ENCODE measurements around the gene TCF25. TPM values are rescaled to one million over a fixed set of nuclear protein-coding genes. Genes with fewer than 3 reads are reported as not detected.

Gene TCF25
- total RNA-seq, 1 donor from 2014 or later = 193 TPM

DNA sequence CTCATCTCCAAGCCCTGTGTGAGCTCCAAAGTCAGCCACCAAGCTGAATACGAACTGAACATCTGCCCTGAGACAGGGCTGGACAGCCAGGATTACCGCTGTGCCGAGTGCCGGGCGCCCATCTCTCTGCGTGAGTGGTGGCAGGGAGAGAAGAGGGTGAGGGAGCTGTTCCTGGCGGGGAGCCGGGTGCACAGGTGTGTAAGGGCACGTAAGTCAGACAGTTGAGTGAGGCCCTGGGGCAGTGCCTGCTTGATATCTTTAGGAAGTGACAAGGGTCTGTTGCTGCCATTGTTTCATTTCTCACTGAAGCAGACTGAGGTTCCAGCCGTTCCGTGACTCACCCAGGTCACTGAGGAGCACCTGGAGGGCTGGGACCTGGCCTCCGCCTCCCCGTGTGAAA, 87.6 kb downstream of the TCF25 start:
- no peaks in the 10 kb centered on the region for H3K9me3 Mint-ChIP-seq (ENCODE audit: unreplicated experiment)
- Histone ChIP-seq H3K4me1 (ENCODE audit: insufficient read depth, low read length) (no peaks in the 10 kb centered on the region), H3K9me3 (ENCODE audit: insufficient read depth, low read depth, low read length) (no peaks in the 10 kb centered on the region), H3K27me3 (ENCODE audit: insufficient read depth, low read length) (no peaks in the 10 kb centered on the region), H3K79me2 (ENCODE audit: insufficient read depth, low read length) (no peaks in the 10 kb centered on the region), H3K36me3 (ENCODE audit: insufficient read depth, low read length) (peaks cover 14% of the 10 kb centered on the region), H3K4me3 (ENCODE audit: insufficient read depth, low read depth, low read length) (no peak overlapping the region), H3K9ac (ENCODE audit: low read length) (no peak overlapping the region), H3K27ac (ENCODE audit: low read depth, low read length) (no peak overlapping the region), H3K4me2 (ENCODE audit: low read length) (no peak overlapping the region), H2AFZ (ENCODE audit: low read depth, low read length) (no peak overlapping the region), H4K20me1 (ENCODE audit: insufficient read depth, low read length) (no peaks in the 10 kb centered on the region)
- H3K27ac Mint-ChIP-seq (ENCODE audit: unreplicated experiment) = no peak overlapping the region
- no peaks in the 10 kb centered on the region for H3K27me3 Mint-ChIP-seq (ENCODE audit: low read depth, unreplicated experiment)
- peaks cover 2% of the 10 kb centered on the region for H3K4me1 Mint-ChIP-seq (ENCODE audit: low read depth, unreplicated experiment)
- peaks cover 25% of the 10 kb centered on the region for H3K36me3 Mint-ChIP-seq (ENCODE audit: low read depth, unreplicated experiment)
- H3K4me3 Mint-ChIP-seq (ENCODE audit: unreplicated experiment) = no peak overlapping the region
- DNase-seq (ENCODE audit: low read depth) = no peak
- FAIRE-seq = no peak
- TF ChIP-seq, protein P1, sequence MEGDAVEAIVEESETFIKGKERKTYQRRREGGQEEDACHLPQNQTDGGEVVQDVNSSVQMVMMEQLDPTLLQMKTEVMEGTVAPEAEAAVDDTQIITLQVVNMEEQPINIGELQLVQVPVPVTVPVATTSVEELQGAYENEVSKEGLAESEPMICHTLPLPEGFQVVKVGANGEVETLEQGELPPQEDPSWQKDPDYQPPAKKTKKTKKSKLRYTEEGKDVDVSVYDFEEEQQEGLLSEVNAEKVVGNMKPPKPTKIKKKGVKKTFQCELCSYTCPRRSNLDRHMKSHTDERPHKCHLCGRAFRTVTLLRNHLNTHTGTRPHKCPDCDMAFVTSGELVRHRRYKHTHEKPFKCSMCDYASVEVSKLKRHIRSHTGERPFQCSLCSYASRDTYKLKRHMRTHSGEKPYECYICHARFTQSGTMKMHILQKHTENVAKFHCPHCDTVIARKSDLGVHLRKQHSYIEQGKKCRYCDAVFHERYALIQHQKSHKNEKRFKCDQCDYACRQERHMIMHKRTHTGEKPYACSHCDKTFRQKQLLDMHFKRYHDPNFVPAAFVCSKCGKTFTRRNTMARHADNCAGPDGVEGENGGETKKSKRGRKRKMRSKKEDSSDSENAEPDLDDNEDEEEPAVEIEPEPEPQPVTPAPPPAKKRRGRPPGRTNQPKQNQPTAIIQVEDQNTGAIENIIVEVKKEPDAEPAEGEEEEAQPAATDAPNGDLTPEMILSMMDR (IDR thresholded peaks at IDR 0.05; ENCODE audit: insufficient read depth, low read depth, low read length) = no peak
- TF ChIP-seq EZH2 (IDR thresholded peaks at IDR 0.05; ENCODE audit: insufficient read depth, low read length) = no peak

Other genes with a start within 250 kb of the TCF25 start
- 84.2 and 85.7 TPM in 2 replicates for gene CHMP1A, start 215.9 kb upstream of the TCF25 start, total RNA-seq
- gene SPATA33, start 215.8 kb upstream of the TCF25 start, total RNA-seq = 11.8 and 12.3 TPM in 2 replicates
- gene CDK10, start 186.9 kb upstream of the TCF25 start, total RNA-seq = 40.5 and 41.7 TPM in 2 replicates
- gene SPATA2L, start 171.9 kb upstream of the TCF25 start, total RNA-seq = 9.8 and 10.8 TPM in 2 replicates
- gene VPS9D1, start 152.7 kb upstream of the TCF25 start, total RNA-seq = 11.3 and 12.4 TPM in 2 replicates
- 21.6 and 22.2 TPM in 2 replicates for gene ZNF276, start 152.1 kb upstream of the TCF25 start, total RNA-seq
- gene FANCA, start 56.9 kb upstream of the TCF25 start, total RNA-seq = 6.1 and 6.3 TPM in 2 replicates
- 2.6 and 3.2 TPM in 2 replicates for gene SPIRE2, start 45.1 kb upstream of the TCF25 start, total RNA-seq
- gene MC1R, start 45.3 kb downstream of the TCF25 start, total RNA-seq = 8.4 and 9.2 TPM in 2 replicates
- 360 and 459 TPM in 2 replicates for gene TUBB3, start 49.8 kb downstream of the TCF25 start, total RNA-seq
- 70.7 and 78.8 TPM in 2 replicates for gene DEF8, start 75.2 kb downstream of the TCF25 start, total RNA-seq
- gene DBNDD1, start 145.9 kb downstream of the TCF25 start, total RNA-seq = 18.1 and 24.0 TPM in 2 replicates
- gene PRDM7, start 203.7 kb downstream of the TCF25 start, total RNA-seq = not detected in 2 replicates

Measured in astrocyte (in vitro differentiated cells and primary cell).